Uterus (tissue), 4 donors: ENCODE results near the gene CATSPER4. TPM values are rescaled to one million over a fixed set of nuclear protein-coding genes. Genes with fewer than 3 reads are reported as not detected.
A peak's percentile ranks its signal among the peaks of the same experiment; 100 is the strongest.
"Not testable (repeated sequence)": the region's sequence is repeated elsewhere in the genome, so short reads cannot be mapped to it uniquely, and the experiment has no call there.

Source experiments
- DNase-seq, 2 donors: peaks; one replicate each; pipeline ENCODE4 v3.0.0-alpha.2; 2019 to 2020
- H3K27ac ChIP-seq, 2 donors: fragments of 200-600 bp; sonication (generic); 1 replicate in 1 of 2; 2 replicates in 1 of 2; pipeline ENCODE4 v1.5.1; 2016 to 2018
- H3K27me3 ChIP-seq, 2 donors: fragments of 200-600 bp; sonication (generic); one replicate each; pipeline ENCODE4 v1.5.1; 2018 to 2019; ENCODE audit warnings: control low read depth in 1 of 2
- H3K36me3 ChIP-seq, 2 donors: fragments of 200-600 bp; sonication (generic); one replicate each; pipeline ENCODE4 v1.5.1; 2019; ENCODE audit warnings: control low read depth in 1 of 2
- H3K4me1 ChIP-seq, 2 donors: fragments of 200-600 bp; sonication (generic); one replicate each; pipeline ENCODE4 v1.5.1; 2018 to 2019; ENCODE audit warnings: control low read depth in 1 of 2
- H3K4me3 ChIP-seq, 2 donors: fragments of 200-600 bp; sonication (generic); 1 replicate in 1 of 2; 2 replicates in 1 of 2; pipeline ENCODE4 v1.5.1; 2018 to 2019; ENCODE audit warnings: mild to moderate bottlenecking in 1 of 2
- H3K9me3 ChIP-seq, 2 donors: fragments of 200-600 bp; sonication (generic); one replicate each; pipeline ENCODE4 v1.5.1; 2019; ENCODE audit warnings: control low read depth in 1 of 2
- POLR2A ChIP-seq, 2 donors: fragments of 450-650 bp; IDR thresholded peaks; one replicate each; pipeline ENCODE4 v1.6.1; 2016; ENCODE audit warnings: antibody characterized with exemption in 2 of 2, mild to moderate bottlenecking in 1 of 2, moderate library complexity in 1 of 2
- intact Hi-C: fragments of 100-400 bp; cut with DNase I; formaldehyde crosslinking; loops from one replicate; pipeline ENCODE4 v1.15.1; 2023; ENCODE audit warnings: low total_unique reads
- total RNA-seq, 4 donors: library from RNA; depleted of rRNA in 3 of 4; stranded (reverse); fragments of >200 nt in 3 of 4; gene quantifications; one replicate each; pipeline versions ENCODE4 v1.1.0 to v1.2.4, GENCODE V29; 2014 to 2023
- TF ChIP-seq, protein P1 (sequence below), 4 experiments: fragments of 200-600 bp in 2 of 4; fragments of 450-650 bp in 2 of 4; sonication (generic) in 2 of 4; IDR thresholded peaks; one replicate each; pipeline ENCODE4 v1.5.1; 2016 to 2019; ENCODE audit warnings: antibody characterized with exemption in 4 of 4, mild to moderate bottlenecking in 2 of 4, moderate library complexity in 1 of 4
- donor health status: DM: yes; HTN: yes; CAD: no.

CATSPER4 gene
- total RNA-seq, 4 donors from 2014 or later: not detected

DNA sequence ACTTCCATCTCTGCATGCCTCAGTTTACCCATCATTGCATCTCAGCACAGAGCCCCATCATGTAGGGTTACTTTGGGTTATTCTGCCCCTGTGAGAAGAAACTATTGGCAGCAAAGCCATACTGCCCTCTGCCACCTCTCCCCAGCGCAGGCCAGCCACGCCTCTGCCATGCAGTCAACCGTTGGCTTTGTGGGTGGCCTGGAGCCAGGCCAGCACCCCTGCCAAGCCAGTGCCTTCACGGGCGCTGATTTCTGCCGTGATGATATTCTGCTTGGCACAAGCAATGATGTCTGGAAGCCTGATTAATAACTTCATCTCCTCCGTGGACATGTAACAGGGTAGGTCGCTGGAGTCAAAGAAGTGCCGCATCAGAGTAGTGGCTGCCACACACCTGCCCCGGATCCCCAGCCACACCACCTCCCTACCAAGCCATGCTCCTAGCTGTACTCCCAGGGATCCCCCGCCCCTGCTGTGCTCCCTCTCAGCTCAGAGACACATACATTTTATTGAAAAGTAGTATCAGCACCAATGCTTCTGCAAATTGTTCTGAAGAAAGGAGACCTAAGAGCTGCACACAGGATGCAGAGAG, 28.6 kb downstream of the CATSPER4 start:
- Histone ChIP-seq H3K4me1 (no peaks in the 10 kb centered on the region), H3K27me3 (no peaks in the 10 kb centered on the region), H3K27ac (no peak overlapping the region), H3K36me3 (no peaks in the 10 kb centered on the region), H3K4me3 (no peak overlapping the region), H3K9me3 (no peaks in the 10 kb centered on the region)
- no peak for TF ChIP-seq POLR2A (IDR thresholded peaks at IDR 0.05)
- TF ChIP-seq, protein P1, sequence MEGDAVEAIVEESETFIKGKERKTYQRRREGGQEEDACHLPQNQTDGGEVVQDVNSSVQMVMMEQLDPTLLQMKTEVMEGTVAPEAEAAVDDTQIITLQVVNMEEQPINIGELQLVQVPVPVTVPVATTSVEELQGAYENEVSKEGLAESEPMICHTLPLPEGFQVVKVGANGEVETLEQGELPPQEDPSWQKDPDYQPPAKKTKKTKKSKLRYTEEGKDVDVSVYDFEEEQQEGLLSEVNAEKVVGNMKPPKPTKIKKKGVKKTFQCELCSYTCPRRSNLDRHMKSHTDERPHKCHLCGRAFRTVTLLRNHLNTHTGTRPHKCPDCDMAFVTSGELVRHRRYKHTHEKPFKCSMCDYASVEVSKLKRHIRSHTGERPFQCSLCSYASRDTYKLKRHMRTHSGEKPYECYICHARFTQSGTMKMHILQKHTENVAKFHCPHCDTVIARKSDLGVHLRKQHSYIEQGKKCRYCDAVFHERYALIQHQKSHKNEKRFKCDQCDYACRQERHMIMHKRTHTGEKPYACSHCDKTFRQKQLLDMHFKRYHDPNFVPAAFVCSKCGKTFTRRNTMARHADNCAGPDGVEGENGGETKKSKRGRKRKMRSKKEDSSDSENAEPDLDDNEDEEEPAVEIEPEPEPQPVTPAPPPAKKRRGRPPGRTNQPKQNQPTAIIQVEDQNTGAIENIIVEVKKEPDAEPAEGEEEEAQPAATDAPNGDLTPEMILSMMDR (IDR thresholded peaks at IDR 0.05): no peak
- no peak for DNase-seq
- intact Hi-C loops: no loop called here

DNA sequence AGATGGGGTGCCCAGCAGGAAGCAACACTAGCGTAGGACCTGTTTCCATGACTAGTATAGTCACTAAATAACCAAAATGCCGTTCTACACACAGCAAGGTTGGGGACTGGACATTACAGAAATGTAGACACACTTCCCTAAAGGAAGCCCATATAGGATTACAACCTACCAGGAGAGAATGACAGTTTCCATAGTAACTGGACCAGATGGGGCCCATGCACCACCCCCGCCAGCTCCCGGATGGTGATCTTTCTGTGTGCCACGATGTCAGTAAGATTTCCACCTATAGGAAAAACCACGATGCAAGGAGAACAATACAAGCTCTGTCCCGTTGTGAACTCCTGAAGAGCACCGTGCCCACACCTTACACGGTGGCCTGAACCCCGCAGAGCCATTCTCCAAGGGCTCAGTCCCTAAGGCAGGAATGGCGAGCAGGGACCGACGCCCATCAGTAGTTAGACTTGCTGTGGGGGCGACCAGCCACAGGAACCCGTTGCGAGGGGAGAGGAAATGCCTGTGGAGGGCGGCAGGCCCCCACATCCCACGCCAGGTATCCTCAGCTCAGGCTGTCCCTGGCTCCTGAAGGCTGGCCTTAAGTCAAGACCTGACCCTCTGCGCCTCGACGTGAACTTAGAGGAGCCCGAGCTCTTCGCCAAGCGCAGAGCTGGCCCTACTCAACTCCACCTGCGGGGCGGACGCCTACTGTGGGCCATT, 30.0 kb downstream of the CATSPER4 start:
- intact Hi-C loops: no loop called here
- no peaks in the 10 kb centered on the region for H3K36me3 ChIP-seq
- TF ChIP-seq, protein P1 (IDR thresholded peaks at IDR 0.05): no peak

DNA sequence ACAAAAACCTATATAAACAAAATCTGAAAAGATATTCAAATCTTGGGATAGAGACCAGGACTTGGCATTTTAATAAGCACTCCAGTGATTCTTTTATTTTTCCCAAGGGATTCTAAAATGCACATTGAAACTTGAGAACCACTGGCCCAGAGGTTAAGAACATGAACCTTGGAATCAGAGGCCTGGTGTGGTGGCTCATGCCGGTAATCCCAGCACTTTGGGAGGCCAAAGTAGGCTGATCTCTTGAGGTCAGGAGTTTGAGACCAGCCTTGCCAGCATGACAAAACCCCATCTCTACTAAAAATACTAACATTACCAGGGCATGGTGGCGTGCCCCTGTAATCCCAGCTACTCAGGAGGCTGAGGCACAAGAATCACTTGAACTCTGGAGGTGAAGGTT, 30.7 kb downstream of the CATSPER4 start:
- Histone ChIP-seq H3K27me3 (no peaks in the 10 kb centered on the region), H3K4me1 (no peaks in the 10 kb centered on the region), H3K36me3 (no peaks in the 10 kb centered on the region), H3K9me3 (no peaks in the 10 kb centered on the region), H3K4me3 (no peak overlapping the region), H3K27ac (no peak overlapping the region)
- DNase-seq: no peak
- no peak for TF ChIP-seq POLR2A (IDR thresholded peaks at IDR 0.05)
- TF ChIP-seq, protein P1 (IDR thresholded peaks at IDR 0.05): no peak
- intact Hi-C loops: no loop called here

More for the DNA sequence above, 30.0 kb downstream of the CATSPER4 start:
- no peak overlapping the region for H3K4me3 ChIP-seq
- H3K4me1 ChIP-seq: no peaks in the 10 kb centered on the region
- H3K9me3 ChIP-seq: no peaks in the 10 kb centered on the region
- H3K27me3 ChIP-seq: no peaks in the 10 kb centered on the region
- H3K27ac ChIP-seq: no peak overlapping the region
- DNase-seq: no peak

DNA sequence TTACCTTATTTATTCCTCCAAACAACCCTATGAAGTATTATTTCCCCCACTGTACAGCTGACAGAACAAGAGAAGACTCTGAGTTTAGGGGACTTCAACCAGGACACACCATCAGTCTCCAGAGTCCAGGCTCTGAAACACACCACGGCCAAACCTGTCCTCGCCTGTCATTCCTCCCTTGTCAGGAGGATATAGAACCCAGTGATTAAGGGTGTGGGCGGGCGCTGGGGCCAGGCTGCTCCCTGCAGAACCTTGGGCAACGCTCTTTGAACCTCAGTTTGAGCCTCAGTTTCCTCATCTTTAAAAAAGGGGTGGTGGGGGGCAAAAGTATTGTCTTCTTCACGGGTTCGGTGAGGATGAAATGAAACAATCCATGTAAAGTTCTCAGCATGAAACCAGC, 34.2 kb downstream of the CATSPER4 start:
- H3K27ac ChIP-seq: no peak overlapping the region
- no peaks in the 10 kb centered on the region for H3K27me3 ChIP-seq
- H3K4me1 ChIP-seq: no peaks in the 10 kb centered on the region
- no peak for DNase-seq
- H3K4me3 ChIP-seq: peak overlapping the region in 1 of 2 donors; percentile 23
- intact Hi-C loops: no loop called here
- no peaks in the 10 kb centered on the region for H3K9me3 ChIP-seq
- H3K36me3 ChIP-seq: no peaks in the 10 kb centered on the region
- TF ChIP-seq, protein P1 (IDR thresholded peaks at IDR 0.05): no peak
- no peak for TF ChIP-seq POLR2A (IDR thresholded peaks at IDR 0.05)

DNA sequence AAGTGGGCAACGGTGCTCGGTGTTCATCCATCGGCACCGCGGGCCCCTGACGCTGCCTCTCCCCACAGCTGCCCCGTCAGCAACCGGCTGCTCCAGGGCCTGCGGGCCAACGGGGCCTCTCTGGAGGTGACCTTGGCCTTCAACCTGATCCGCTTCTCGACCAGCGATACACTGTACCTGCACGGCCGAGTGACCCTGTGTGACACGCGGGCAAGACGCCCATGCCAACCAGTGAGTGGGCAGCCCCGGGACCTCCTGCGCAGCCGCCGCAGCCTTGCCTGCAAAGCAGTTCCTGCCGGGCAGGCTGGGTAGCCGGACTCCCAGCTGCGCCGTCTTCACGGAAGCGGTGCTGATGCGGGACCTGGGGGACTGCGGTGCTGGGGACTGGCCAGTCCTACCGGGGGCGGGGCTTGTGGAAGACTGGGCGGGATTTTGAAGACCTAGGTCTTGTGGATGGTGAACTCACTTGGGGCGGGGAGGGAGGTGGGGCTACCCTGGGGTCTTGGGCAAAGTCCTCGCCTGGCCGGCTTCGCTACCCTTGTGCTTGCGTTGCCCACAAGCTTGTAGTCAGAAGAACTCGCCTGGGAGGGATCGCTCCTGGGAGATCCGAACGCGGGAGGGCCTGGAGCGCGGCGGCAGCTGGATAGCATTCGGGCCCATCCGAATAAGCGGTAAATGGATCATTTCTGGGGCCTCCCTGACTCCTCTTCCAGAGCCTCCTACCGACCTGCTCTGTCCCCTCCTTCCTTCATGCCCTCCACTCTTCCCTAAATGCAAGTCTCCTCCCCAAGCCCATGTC, 34.8 kb downstream of the CATSPER4 start:
- Histone ChIP-seq H3K27me3 (no peaks in the 10 kb centered on the region), H3K9me3 (no peaks in the 10 kb centered on the region), H3K36me3 (no peaks in the 10 kb centered on the region), H3K27ac (no peak overlapping the region), H3K4me3 (peak overlapping the region; percentile 23 to 25), H3K4me1 (no peaks in the 10 kb centered on the region)
- peak; percentile 37 to 42 for DNase-seq
- TF ChIP-seq, protein P1 (IDR thresholded peaks at IDR 0.05): no peak
- no peak for TF ChIP-seq POLR2A (IDR thresholded peaks at IDR 0.05)
- intact Hi-C loops: no loop called here

DNA sequence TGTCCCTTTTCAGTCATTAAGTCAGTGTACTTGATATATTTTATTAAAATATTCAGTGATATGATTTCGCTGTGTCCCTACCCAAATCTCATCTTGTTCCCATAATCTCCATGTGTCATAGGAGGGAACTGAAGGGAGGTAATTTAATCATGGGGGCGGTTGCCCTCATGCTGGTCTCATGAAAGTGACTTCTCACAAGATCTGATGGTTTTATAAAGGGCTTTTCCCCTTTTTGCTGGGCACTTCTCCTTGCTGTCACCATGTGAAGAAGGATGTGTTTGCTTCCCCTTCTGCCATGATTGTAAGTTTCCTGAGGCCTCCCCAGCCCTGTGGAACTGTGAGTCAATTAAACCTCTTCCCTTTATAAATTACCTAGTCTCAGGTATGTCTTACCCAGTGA, 40.3 kb downstream of the CATSPER4 start:
- H3K27me3 ChIP-seq, intact Hi-C loops, H3K36me3 ChIP-seq, H3K27ac ChIP-seq, H3K4me3 ChIP-seq, DNase-seq, H3K4me1 ChIP-seq, H3K9me3 ChIP-seq: not testable (repeated sequence)
